ENCODE data around the gene FLRT1. TPM values are rescaled to one million over a fixed set of nuclear protein-coding genes. Genes with fewer than 3 reads are reported as not detected.

FLRT1 gene
- polyA plus RNA-seq, 1 donor from 2014 or later: 2.6 TPM

DNA sequence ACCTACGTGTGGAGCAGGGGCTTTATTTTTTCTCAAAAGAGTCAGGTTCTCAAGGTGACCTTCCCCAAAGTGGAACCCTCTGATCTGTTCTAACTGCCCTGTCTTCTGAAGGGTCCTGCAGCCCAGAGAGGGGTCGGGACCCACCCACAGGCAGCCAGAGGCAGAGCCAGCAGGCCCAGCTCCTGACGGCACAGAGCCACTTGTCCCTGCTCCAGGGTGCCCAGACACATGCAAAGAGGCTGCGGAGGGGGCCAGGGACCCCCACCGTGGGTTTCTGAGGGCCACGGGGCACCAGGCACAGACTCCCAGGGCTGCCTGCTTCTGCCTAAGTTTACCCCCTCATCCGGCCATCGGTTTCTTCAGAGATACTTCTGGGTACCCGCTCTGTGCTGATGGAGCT is 37.1 kb downstream of the FLRT1 start:
- Histone ChIP-seq H3K27ac (ENCODE audit: low read length) (no peak overlapping the region), H3K9me2 (ENCODE audit: insufficient read depth, low read length) (no peaks in the 10 kb centered on the region), H3K27me3 (ENCODE audit: insufficient read depth, low read depth, low read length) (no peaks in the 10 kb centered on the region), H3K4me2 (ENCODE audit: low read length) (no peak overlapping the region), H3K36me3 (ENCODE audit: insufficient read depth, low read length) (no peaks in the 10 kb centered on the region), H3F3A (ENCODE audit: insufficient read depth, low read length, poor library complexity, severe bottlenecking) (no peaks in the 10 kb centered on the region), H3K79me2 (replicated peaks; ENCODE audit: insufficient read depth, low read length) (no peaks in the 10 kb centered on the region), H3K9ac (ENCODE audit: low read length) (no peak overlapping the region), H3K4me3 (ENCODE audit: low read length) (no peak overlapping the region), H2AFZ (ENCODE audit: low read depth, low read length) (no peak overlapping the region), H3K9me3 (ENCODE audit: low read length) (no peaks in the 10 kb centered on the region), H4K20me1 (ENCODE audit: insufficient read depth) (no peaks in the 10 kb centered on the region)
- TF ChIP-seq SMC3 (conservative IDR thresholded peaks at IDR 0.05; ENCODE audit: poor library complexity) (no peak), EP300 (conservative IDR thresholded peaks at IDR 0.05; ENCODE audit: poor library complexity, severe bottlenecking) (no peak), REST (IDR thresholded peaks at IDR 0.05; ENCODE audit: borderline replicate concordance) (no peak), TAF1 (IDR thresholded peaks at IDR 0.05; ENCODE audit: low read depth) (no peak), MXI1 (conservative IDR thresholded peaks at IDR 0.05; ENCODE audit: poor library complexity, severe bottlenecking) (no peak), POLR2AphosphoS5 (IDR thresholded peaks at IDR 0.05) (no peak), EZH2 (IDR thresholded peaks at IDR 0.05; ENCODE audit: borderline replicate concordance, insufficient read depth, low read length, poor library complexity, severe bottlenecking) (no peak), RAD21 (conservative IDR thresholded peaks at IDR 0.05) (no peak)
- TF ChIP-seq, protein P1, sequence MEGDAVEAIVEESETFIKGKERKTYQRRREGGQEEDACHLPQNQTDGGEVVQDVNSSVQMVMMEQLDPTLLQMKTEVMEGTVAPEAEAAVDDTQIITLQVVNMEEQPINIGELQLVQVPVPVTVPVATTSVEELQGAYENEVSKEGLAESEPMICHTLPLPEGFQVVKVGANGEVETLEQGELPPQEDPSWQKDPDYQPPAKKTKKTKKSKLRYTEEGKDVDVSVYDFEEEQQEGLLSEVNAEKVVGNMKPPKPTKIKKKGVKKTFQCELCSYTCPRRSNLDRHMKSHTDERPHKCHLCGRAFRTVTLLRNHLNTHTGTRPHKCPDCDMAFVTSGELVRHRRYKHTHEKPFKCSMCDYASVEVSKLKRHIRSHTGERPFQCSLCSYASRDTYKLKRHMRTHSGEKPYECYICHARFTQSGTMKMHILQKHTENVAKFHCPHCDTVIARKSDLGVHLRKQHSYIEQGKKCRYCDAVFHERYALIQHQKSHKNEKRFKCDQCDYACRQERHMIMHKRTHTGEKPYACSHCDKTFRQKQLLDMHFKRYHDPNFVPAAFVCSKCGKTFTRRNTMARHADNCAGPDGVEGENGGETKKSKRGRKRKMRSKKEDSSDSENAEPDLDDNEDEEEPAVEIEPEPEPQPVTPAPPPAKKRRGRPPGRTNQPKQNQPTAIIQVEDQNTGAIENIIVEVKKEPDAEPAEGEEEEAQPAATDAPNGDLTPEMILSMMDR (IDR thresholded peaks at IDR 0.05; ENCODE audit: poor library complexity, severe bottlenecking): no peak

GRCh38 chr11:64073542-64073941 is 37.8 kb downstream of the FLRT1 start:
- TF ChIP-seq, protein P1 (IDR thresholded peaks at IDR 0.05; ENCODE audit: poor library complexity, severe bottlenecking): no peak
- no peak for TF ChIP-seq MXI1 (conservative IDR thresholded peaks at IDR 0.05; ENCODE audit: poor library complexity, severe bottlenecking)
- no peak for TF ChIP-seq TAF1 (IDR thresholded peaks at IDR 0.05; ENCODE audit: low read depth)
- no peak for TF ChIP-seq RAD21 (conservative IDR thresholded peaks at IDR 0.05)
- no peak for TF ChIP-seq SMC3 (conservative IDR thresholded peaks at IDR 0.05; ENCODE audit: poor library complexity)
- Histone ChIP-seq H3F3A (ENCODE audit: insufficient read depth, low read length, poor library complexity, severe bottlenecking) (no peaks in the 10 kb centered on the region), H3K36me3 (ENCODE audit: insufficient read depth, low read length) (no peaks in the 10 kb centered on the region), H3K9ac (ENCODE audit: low read length) (no peak overlapping the region), H3K9me2 (ENCODE audit: insufficient read depth, low read length) (no peaks in the 10 kb centered on the region), H2AFZ (ENCODE audit: low read depth, low read length) (no peak overlapping the region), H4K20me1 (ENCODE audit: insufficient read depth) (no peaks in the 10 kb centered on the region), H3K4me3 (ENCODE audit: low read length) (no peak overlapping the region), H3K9me3 (ENCODE audit: low read length) (no peaks in the 10 kb centered on the region), H3K27me3 (ENCODE audit: insufficient read depth, low read depth, low read length) (no peaks in the 10 kb centered on the region), H3K27ac (ENCODE audit: low read length) (no peak overlapping the region), H3K4me2 (ENCODE audit: low read length) (no peak overlapping the region), H3K79me2 (replicated peaks; ENCODE audit: insufficient read depth, low read length) (no peaks in the 10 kb centered on the region)

Measured in neural cell (in vitro differentiated cells).